LNCaP clone FGC (cell line): ENCODE data around the gene FAM114A1.

Experiments
- DNase-seq: peaks from one replicate; pipeline ENCODE4 v3.0.0-alpha.2; 2011; ENCODE audit warnings: low read depth
- H3K4me3 ChIP-seq: 2 replicates; pipeline ENCODE4 v1.5.1; 2011; ENCODE audit warnings: mild to moderate bottlenecking, low read depth, low read length, control low read depth
- CTCF ChIP-seq: IDR thresholded peaks from 2 replicates; pipeline ENCODE4 v1.5.1; 2012; ENCODE audit warnings: mild to moderate bottlenecking; ENCODE audit not compliant: control insufficient read depth, insufficient read depth; ENCODE audit errors: extremely low read depth

The FAM114A1 gene

DNA sequence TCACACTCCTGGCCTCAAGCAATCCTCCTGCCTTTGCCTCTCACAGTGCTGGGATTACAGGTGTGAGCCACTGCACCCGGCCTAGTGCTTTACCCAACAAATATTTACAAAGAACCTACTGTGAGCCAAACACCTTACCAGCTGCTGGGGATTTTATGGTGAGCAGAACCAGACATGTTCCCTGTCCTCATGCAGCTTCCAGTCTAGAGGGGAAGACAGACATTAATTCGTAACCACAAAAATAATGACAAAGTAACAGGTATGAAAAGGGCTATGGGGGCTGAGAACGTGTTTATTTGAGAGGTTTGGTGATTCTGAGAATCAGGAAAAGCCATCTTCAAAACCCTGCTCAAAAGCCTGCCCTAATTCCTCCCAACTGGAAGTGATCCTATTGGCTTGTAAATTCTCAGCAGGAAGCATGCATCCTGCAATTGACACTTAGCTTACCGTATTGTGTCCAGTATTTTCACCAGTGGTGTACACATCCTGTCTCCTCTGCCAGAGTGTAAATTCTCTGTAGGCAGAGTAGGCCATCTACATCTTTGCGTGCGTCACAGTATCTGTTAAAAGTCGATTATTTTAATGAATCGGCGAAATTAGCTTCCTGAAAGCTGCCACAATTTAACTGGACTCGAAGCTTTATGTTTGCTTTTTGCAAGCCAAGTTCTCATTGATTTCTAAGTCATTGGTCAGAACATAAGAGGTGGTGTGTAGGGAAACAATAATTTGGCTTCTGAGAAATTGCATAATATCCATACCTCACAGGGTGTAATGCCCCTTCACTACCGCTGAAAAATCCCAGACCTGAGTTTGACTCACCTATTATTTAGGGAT, 97.6 kb downstream of the FAM114A1 start:
- TF ChIP-seq CTCF: no peak
- DNase-seq: no peak
- no peak overlapping the region for H3K4me3 ChIP-seq

DNA sequence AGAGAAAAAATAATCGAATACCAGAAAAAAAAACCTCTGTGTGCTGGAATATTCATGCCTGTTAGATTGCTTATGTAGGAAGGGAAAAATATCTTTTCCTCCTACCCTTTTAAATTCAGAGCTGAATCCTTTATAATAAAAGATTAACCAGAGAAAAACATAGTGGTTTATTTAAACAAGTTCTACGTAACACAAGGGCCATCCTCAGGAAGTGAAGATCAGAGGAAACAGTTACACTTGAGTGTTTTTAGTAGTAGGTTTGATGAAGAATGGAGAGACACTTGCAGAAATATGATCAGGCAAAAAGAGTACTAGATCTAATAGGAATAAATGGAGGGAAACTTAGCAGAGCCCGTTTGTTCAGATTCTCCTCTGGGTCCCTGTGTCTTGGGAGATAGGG, 98.3 kb downstream of the FAM114A1 start:
- DNase-seq: no peak
- no peak overlapping the region for H3K4me3 ChIP-seq
- TF ChIP-seq CTCF: no peak

GRCh38 chr4:38967260-38968095, 99.9 kb downstream of the FAM114A1 start:
- H3K4me3 ChIP-seq: no peak overlapping the region
- no peak for TF ChIP-seq CTCF
- DNase-seq: no peak

- TF ChIP-seq CTCF: no peak
- DNase-seq: no peak
- no peak overlapping the region for H3K4me3 ChIP-seq
Observed at GRCh38 chr4:38968668-38969067, 101.1 kb downstream of the FAM114A1 start.

DNA sequence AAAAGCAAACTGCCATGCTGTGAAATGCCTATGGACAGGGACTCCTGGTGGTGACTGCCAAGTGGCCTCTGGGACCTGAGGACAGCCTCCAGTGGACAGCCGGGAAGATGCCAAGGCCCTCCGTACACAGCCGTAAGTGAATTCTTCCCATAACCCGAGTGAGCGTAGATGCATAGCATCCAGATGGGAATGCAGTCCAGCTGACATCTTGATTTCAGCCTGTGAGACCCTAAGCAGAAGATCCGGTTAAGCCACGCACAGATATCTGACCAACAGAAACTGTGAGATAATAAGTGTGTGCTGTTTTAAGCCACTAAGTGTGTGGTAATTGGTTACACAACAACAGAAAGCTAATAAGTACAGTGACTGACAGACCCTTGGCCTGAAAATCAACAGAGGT, 108.7 kb downstream of the FAM114A1 start:
- no peak for TF ChIP-seq CTCF
- no peak for DNase-seq

GRCh38 chr4:38979081-38979480, 111.5 kb downstream of the FAM114A1 start:
- H3K4me3 ChIP-seq: no peak overlapping the region
- TF ChIP-seq CTCF: no peak
- DNase-seq: no peak

More for the DNA sequence above, 108.7 kb downstream of the FAM114A1 start:
- H3K4me3 ChIP-seq: no peak overlapping the region
